ENCODE results near the gene ABCC4. TPM values are rescaled to one million over a fixed set of nuclear protein-coding genes. Genes with fewer than 3 reads are reported as not detected.

Gene ABCC4
- total and polyA plus RNA-seq, 2 experiments from 2014 or later: 9.8 to 23.3 TPM

DNA sequence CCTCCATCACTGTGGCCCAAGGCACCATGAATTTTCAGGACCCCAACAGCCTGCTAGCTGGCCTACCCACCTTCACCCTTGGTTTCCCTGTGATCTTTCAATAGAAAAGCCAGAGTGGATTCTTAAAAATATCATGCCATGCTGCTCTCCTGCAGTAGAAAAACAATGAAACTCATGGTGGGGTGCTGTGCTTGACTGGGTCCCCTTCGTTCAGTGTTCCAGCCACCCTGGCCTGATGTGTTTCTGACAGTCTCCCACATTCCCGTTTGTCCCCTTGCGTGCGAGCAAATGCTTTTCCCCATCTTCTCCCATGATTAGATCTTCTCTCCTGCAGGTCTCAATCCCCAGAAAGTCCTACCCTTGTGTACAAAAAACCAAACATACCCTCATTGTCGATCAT lies 43.2 kb downstream of the ABCC4 start:
- H3K27ac ChIP-seq: peak overlapping the region; percentile 27
- 93% methylated on average over 5 of the region's 5 CpGs for WGBS (ENCODE audit: low lambda C conversion rate, missing lambda C conversion rate)

DNA sequence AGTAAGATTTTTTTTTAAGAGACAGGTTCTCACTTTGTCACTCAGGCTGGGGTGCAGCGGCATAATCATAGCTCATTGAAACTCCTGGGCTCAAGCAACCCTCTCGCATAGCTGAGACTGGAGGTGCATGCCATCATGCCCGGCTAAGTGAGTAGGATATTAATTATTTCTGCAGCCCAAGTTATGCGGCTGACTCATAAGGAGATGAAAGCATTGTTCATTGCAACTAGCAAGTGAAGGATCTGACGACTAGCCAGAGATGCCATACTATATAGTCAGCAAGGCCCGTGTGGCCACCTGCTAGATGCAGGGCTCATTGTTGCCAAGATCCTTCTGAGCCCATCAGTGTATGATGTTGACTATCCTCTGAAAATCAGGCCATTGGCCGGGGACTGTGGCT lies 45.2 kb downstream of the ABCC4 start:
- Histone ChIP-seq H3K9me2 (replicated peaks; ENCODE audit: insufficient read depth) (no peaks in the 10 kb centered on the region), H3K9me3 (ENCODE audit: low read depth) (no peaks in the 10 kb centered on the region), H3K27ac (no peak overlapping the region), H2AFZ (no peak overlapping the region), H3K4me1 (ENCODE audit: insufficient read depth) (peaks cover 9% of the 10 kb centered on the region), H3K27me3 (no peaks in the 10 kb centered on the region), H3K36me3 (replicated peaks; ENCODE audit: insufficient read depth, low read depth) (no peaks in the 10 kb centered on the region), H3K79me2 (peaks cover 15% of the 10 kb centered on the region), H3K4me2 (no peak overlapping the region), H3K4me3 (no peak overlapping the region), H4K20me1 (ENCODE audit: insufficient read depth, poor library complexity, severe bottlenecking) (no peaks in the 10 kb centered on the region)
- TF ChIP-seq, protein P1, sequence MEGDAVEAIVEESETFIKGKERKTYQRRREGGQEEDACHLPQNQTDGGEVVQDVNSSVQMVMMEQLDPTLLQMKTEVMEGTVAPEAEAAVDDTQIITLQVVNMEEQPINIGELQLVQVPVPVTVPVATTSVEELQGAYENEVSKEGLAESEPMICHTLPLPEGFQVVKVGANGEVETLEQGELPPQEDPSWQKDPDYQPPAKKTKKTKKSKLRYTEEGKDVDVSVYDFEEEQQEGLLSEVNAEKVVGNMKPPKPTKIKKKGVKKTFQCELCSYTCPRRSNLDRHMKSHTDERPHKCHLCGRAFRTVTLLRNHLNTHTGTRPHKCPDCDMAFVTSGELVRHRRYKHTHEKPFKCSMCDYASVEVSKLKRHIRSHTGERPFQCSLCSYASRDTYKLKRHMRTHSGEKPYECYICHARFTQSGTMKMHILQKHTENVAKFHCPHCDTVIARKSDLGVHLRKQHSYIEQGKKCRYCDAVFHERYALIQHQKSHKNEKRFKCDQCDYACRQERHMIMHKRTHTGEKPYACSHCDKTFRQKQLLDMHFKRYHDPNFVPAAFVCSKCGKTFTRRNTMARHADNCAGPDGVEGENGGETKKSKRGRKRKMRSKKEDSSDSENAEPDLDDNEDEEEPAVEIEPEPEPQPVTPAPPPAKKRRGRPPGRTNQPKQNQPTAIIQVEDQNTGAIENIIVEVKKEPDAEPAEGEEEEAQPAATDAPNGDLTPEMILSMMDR (IDR thresholded peaks at IDR 0.05; ENCODE audit: poor library complexity): no peak
- no peak for TF ChIP-seq EZH2 (IDR thresholded peaks at IDR 0.05; ENCODE audit: borderline replicate concordance)
- no peak for TF ChIP-seq EZH2phosphoT487 (IDR thresholded peaks at IDR 0.05; ENCODE audit: low read depth, severe bottlenecking, unreplicated experiment)
- DNase-seq (ENCODE audit: low spot score): no peak
- 94% methylated on average over 7 of the region's 7 CpGs for WGBS (ENCODE audit: low lambda C conversion rate, missing lambda C conversion rate)

More for the DNA sequence above, 43.2 kb downstream of the ABCC4 start:
- no peak overlapping the region for H2AFZ ChIP-seq
- H3K4me3 ChIP-seq: no peak overlapping the region
- DNase-seq (ENCODE audit: low spot score): no peak
- H3K4me1 ChIP-seq (ENCODE audit: insufficient read depth): peaks cover 9% of the 10 kb centered on the region
- no peaks in the 10 kb centered on the region for H3K9me3 ChIP-seq (ENCODE audit: low read depth)
- H3K9me2 ChIP-seq (replicated peaks; ENCODE audit: insufficient read depth): no peaks in the 10 kb centered on the region
- no peaks in the 10 kb centered on the region for H3K27me3 ChIP-seq
- TF ChIP-seq EZH2 (IDR thresholded peaks at IDR 0.05; ENCODE audit: borderline replicate concordance): no peak
- TF ChIP-seq, protein P1 (IDR thresholded peaks at IDR 0.05; ENCODE audit: poor library complexity): no peak
- no peak for TF ChIP-seq EZH2phosphoT487 (IDR thresholded peaks at IDR 0.05; ENCODE audit: low read depth, severe bottlenecking, unreplicated experiment)
- no peaks in the 10 kb centered on the region for H4K20me1 ChIP-seq (ENCODE audit: insufficient read depth, poor library complexity, severe bottlenecking)
- H3K36me3 ChIP-seq (replicated peaks; ENCODE audit: insufficient read depth, low read depth): no peaks in the 10 kb centered on the region
- peaks cover 30% of the 10 kb centered on the region for H3K79me2 ChIP-seq
- H3K4me2 ChIP-seq: no peak overlapping the region

DNA sequence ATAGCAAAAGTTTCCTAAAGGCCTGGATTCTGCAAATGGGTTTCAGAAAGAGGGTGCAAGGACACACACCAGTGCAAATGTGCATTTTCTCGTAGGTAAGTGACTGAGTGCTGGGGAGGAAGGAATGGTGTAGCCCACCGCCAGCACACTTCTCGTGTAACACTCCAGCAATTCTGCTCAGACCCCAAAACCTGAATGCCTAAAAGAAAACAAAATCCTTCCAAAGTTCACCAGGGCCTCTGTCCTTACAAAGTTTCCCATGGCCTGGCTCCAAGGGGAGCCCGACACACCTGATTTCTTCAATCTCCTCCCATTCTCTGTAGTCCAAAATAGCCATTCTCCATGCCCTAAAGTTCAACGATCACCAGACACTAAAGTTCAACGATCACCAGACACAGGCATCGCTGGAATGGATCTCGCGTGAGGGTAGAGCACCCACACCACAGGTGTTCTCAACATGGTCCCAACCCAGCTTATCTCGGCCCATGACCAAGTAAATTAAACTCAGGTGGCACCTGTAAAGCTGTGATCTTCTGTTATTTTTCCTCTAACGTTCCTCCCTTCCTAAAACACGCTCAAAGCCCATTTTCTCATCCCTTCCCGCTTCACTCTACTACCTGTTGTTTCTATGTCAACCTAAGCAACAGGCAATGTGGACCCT lies 46.0 kb downstream of the ABCC4 start:
- peaks cover under 1% of the 10 kb centered on the region for H3K4me1 ChIP-seq (ENCODE audit: insufficient read depth)
- H2AFZ ChIP-seq: no peak overlapping the region
- no peak for DNase-seq (ENCODE audit: low spot score)
- TF ChIP-seq, protein P1 (IDR thresholded peaks at IDR 0.05; ENCODE audit: poor library complexity): no peak
- no peak for TF ChIP-seq EZH2 (IDR thresholded peaks at IDR 0.05; ENCODE audit: borderline replicate concordance)
- no peak for TF ChIP-seq EZH2phosphoT487 (IDR thresholded peaks at IDR 0.05; ENCODE audit: low read depth, severe bottlenecking, unreplicated experiment)
- no peaks in the 10 kb centered on the region for H3K9me2 ChIP-seq (replicated peaks; ENCODE audit: insufficient read depth)
- H3K27me3 ChIP-seq: no peaks in the 10 kb centered on the region
- H3K4me3 ChIP-seq: no peak overlapping the region
- no peaks in the 10 kb centered on the region for H3K36me3 ChIP-seq (replicated peaks; ENCODE audit: insufficient read depth, low read depth)
- no peak overlapping the region for H3K27ac ChIP-seq
- WGBS (ENCODE audit: low lambda C conversion rate, missing lambda C conversion rate): 95% methylated on average over 13 of the region's 13 CpGs
- H4K20me1 ChIP-seq (ENCODE audit: insufficient read depth, poor library complexity, severe bottlenecking): no peaks in the 10 kb centered on the region
- peaks cover 15% of the 10 kb centered on the region for H3K79me2 ChIP-seq
- no peak overlapping the region for H3K4me2 ChIP-seq
- H3K9me3 ChIP-seq (ENCODE audit: low read depth): no peaks in the 10 kb centered on the region

All from hepatocyte (in vitro differentiated cells).